SHP77 (cell line): ENCODE data around the gene BLOC1S3.

ENCODE experiments used
- DNase-seq, 2 experiments: peaks; one replicate each; lab custom pipeline; 2025; lab: John Stamatoyannopoulos, UW

Gene BLOC1S3, protein sequence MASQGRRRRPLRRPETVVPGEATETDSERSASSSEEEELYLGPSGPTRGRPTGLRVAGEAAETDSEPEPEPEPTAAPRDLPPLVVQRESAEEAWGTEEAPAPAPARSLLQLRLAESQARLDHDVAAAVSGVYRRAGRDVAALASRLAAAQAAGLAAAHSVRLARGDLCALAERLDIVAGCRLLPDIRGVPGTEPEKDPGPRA

DNA sequence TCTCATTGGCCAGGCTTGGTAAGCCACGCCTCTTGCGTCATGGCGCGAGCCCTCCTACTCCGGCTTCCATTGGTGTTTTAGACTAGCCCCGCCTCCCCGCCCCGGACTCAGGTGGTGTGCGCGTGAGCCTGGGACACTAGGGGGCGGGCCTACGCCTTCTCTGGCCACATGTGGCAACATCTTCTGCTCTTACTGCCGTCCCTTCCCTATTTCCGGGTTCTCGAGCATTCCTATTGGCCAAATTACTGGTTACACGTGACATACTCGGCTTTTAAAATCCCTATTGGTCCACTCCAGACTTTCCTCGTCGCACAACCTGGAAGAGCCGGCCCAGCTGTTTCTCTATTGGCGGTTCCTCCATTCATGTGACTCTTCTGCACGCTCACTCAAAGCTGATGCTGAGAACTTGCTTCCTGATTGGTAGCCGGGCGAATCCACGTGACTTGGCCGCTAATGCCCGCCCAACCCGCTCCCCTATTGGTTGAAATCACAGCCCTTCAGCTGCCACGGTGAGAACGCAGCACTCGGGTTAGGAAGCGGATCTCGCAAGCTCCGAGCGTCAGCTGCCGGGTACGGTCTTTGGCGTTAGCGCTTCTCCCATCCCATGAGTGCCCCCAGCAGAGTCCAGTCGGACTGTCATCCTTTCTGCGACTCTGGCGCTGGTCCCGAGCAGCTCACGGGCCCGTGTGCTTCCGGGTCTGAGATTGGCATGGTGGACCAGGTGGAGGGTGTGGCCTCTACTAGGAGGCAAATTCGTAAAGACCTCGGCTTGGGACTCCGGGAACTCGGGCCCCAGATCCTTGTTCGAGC is at the start of gene BLOC1S3:
TSS of gene BLOC1S3 (plus strand) at position 523 of the 810 bp plus-strand sequence. CDS start 513 bp downstream, outside the sequence.
- peak; percentile 100 for DNase-seq

DNA sequence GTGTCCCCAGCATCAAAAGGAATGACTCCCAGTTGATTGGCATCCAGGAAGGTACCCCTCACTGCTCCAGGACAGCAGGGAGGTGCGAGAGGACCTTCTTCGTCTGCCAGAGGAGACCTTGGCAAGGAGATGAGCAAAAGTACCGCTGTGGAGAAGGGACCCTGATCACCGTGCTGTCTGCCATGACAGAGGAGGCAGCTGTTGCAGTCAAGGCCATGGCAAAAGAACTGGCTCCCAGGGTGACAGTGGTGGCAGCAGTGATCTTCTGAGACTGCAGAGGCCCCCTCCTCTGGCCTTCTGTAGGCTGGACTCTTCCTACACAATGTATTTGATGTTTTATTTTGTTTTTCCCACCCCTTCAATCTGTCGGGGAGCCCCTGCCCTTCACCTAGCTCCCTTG is 49.8 kb upstream of the BLOC1S3 start:
- no peak for DNase-seq

DNA sequence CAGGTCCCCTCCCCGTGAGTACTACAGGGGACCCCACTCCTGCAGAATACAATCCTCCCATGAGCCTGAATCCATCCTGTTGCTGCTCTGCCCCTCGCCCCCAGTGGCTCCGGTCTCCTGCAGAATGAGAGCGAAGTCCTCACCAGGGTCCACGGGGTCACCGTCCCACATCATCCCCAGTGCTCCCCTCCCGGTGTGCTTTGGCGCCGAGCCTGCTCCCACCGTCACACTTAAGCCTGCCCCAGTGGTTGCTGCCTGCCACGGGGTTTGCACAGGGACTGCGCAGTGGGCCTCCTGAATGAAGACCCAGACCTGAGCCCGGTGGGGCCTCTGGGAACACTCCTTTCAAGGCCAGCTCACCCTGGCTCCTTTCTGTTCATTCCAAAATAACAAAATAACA is 48.3 kb upstream of the BLOC1S3 start:
- DNase-seq = no peak

DNA sequence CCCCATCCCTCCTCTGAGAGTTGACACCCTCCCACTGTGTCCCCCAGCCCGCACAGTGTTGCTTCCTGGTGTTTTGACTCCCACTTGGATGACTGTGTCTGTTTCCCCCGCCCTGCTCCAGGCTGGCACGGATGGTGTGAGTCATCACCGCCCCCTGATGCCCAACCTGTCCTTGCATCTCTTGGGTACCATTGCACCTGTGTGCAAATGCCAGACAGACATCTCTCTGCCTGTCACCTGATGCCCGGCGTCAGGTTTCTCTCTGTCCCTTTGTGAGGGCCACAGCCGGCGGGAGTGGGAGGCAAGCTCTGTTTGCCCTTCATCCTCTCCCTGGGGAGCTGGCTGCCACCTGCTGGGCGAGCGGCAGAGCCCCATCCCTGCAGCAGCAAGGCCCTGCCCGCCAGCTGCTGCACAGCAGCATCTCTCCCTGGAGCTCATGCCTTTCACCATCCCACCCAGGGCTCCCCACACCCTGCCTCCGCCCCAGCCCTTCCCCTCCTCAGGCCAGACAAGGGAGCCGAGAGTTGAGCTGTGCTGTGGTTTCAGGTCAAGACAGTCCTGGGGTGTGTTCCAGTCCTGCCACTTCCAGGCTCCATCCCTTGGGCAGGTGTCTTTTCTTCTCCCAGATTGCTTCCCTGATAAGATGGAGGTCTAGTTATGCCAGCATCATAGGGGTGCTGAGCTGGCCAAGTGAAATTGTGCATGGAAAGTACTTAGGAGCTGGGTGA is 47.5 kb upstream of the BLOC1S3 start:
- peak; percentile 88 to 94 for DNase-seq

DNA sequence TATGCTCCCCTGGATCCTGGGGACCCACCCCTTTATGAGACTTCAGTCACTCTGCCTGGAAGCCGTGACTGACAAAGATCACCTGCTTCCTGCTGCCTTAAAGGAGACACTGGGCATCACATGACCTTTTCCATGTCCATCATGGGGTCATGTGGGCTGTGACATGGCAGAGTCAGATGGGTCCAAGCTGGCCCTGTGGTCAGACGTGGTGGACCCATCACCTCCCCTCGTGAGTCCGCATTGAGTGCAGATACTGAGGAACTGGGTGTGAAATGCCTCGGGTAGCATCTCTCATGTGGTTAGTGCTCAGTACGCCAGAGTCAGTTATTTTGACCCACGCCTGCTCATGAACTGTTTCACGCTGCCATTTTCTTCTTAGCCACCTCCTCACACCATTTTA is 44.9 kb upstream of the BLOC1S3 start:
- no peak for DNase-seq

DNA sequence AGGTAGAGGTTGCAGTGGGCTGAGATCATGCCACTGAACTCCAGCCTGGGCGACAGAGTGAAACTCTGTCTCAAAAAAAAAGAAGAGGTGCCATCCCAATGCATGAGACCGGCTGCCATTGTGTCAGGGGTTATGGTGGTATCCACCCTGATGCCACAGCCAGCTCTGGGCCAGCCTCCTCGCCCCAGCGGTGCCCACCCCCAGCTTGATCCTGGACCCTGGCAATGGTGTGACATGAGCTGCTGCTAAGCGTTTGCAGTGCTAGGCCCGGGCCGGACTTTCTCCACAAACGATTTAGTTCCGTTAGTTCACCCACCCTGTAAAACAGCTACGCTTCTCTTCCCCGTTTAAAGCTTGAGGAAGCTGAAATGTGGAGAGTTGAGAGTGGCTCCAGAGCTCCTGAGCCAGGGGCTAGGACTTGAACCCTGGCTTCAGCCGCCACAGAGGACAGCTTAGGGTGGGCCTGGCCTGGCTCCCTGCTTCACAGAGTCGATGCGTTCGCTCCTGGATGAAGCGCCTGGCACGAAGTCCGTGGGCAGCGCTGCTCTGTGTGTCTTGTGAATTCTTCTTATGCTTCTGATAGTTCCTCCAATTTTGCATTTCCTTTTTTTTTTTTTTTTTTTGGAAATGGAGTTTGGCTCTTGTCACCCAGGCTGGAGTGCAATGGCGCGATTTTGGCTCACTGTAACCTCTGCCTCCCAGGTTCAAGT is 43.3 kb upstream of the BLOC1S3 start:
- no peak for DNase-seq

DNA sequence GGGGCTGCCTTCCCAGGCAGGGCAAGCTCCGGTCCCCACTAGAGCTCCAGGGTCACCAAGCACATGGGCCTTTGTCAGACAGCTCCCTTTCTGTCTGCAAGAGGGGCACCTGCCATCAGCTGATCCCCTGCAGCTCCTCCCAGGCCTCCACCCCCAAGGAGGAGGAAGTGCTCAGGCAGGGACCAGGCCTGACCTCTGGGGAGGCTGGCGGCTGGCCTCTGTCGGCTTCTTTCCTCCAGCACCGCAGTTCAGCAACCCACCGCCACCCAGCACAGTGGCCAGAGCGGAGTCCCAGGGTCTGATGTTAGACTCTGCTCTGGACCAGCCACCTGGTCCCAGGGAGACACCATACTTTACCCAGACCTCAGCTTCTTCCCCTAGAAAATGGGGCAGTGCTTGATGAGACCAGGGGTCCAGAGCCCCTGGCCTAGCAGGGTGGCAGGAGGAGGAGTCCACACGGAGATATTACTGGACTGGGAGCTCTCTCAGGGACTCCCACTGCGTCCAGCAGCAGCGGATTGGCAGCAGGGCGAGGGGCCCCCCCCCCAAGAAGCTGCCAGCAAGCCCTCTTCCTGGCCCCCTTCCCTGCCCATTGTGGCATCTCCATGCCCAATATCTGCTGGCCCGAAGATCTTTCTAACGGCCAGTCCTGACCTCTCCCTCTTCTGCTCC is 41.9 kb upstream of the BLOC1S3 start:
- no peak for DNase-seq

DNA sequence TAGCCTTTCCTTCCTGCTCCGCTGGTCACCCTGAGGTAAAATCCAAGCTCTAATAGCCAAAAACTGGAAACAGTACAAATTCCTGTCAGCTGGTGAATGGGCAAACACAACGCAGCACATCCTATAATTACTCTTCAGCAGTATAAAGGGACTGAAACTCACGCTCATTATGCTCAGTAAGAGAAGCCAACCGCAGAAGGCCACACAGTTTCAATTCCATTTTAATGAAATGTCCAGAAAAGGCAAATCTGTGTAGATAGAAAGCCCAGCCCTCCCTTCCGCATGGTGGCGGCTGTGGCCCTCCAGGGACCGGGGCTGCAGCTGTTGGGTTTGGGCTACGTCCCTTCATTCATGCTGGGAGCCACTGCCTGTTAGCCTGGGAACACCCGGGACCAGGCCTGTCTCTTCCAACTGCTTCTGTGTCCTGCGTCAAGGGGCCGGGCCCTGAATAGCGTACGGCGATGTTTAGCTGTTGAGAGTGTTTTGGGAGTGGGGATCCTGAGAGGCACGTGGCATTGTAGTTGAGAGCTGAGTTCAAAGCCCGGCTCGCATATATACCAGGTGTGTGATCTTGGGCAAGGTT is 41.3 kb upstream of the BLOC1S3 start:
- no peak for DNase-seq

DNA sequence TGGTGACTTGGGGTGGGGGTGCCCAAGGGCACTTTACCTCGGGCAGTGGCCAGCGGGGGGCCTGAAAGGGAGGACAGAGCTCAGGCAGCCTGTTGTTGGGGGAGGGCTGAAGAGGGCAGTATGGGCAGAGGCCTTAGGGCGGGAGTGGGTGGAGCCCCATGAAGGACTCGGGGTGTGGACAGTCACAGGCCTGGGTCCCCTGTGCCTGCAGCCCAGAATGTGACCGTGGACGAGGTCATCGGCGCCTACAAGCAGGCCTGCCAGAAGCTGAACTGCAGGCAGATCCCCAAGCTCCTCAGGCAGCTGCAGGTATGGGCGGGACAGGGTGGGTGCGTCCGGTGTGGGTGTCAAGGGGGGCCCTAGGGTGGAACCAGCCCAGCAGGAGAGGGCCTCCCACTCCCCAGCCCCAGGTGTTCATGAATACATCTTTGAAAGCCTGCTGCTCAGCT is 40.3 kb upstream of the BLOC1S3 start:
- no peak for DNase-seq

DNA sequence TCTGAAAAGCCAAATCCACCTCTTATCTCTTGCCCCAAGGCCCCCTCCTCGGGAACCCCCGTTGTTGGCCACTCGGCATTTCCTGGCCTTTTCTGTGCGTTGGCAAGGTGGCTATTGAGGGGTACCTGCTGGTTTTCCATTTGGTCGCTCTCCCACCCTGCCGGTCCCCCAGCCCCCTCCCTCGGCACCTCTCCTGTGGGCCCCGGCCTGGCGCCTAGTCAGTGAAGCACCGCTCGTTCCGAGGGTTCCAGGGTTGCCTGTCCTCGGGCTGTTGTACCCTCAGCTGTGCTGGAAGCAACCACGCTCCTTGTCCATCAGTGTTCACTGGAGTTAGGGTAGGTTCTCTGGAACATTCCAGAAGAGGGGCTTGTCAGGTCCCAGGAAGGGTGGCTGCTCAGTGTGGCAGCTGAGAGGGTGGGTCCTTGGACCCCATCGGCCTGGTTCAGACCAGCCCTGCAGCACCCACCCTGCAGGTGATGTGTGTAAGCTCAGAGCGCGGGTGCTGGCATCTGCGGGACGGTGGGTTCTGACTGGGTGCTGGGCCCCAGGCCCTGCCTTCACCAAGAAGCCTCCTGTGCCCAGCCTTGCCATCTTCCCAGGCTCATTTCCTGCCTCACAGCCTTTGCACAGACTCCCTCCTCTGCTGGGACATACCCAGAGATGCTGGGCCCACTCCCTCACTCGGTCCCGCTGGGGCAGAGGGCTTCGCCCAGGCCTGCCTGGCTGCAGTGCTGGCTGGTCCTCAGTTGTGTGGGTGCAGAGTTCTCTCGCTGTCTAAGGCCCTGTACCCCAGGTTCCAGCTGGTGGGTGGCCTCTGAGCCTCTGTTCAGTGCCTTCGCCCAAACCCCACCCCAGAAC is 39.1 kb upstream of the BLOC1S3 start:
- DNase-seq = no peak

DNA sequence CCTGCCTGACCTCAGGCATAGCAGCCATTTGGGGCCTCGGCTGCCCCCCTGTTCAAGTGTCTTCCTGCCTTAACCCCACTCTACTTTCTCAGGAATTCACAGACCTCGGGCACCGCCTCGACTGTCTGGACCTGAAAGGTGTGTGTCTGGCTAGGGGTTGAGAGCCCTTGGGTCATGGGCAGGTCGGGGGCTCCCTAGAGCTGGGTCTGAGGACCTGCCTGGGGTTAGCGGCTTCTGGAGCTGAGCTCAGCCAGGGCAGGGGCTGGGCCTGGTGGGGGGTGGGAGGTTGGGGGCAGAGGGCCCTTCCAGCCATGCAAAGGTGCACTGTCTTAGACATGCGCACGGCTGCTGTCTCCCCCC is 38.5 kb upstream of the BLOC1S3 start:
- DNase-seq = no peak

DNA sequence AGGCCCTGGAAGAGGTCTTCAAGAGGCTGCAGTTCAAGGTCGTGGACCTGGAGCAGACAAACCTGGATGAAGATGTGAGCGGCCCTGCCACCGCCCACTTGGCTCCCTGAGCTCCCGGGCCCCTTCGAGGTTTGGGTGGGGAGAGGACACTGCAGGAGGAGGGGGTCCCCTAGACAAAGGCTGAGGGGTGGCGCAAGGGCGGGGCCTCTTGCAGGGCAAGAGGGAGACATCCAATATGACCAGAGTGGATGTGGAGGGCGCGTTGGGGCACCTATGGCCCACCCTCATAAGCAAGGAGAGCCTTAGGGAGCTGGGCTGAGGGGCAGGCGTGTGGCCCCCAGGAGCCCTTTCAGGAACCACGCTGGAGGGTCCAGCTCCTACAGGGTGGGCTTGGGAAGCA is 38.1 kb upstream of the BLOC1S3 start:
- no peak for DNase-seq

DNA sequence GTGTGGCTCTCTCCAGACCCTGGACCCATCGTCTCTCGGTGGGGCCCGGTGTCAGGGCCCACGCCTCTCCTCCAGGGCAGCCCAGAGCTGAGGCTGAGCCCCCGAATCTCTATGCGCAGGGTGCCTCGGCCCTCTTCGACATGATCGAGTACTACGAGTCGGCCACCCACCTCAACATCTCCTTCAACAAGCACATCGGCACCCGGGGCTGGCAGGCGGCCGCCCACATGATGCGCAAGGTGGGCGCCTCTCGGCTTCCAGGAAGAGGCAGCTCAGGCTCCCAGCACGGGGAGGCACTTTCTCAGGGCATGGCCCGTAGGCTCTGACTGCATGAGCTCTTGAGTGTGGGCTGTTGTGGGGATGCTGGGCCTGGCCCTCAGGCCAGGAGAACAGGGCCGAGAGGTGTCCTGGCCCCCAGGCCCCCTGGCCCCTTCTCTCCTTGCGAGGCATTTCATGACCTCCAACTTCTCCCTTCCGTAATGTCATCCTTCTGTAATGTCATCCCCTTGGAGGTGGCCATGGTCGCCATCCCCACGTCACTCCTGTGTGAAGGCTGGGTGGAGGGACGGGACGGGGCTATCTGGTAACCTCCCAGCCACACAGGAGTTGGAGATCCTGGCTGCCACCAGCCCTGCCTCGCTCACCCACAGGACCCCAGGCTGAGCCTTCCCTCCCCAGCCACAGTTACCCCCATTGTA is 37.2 kb upstream of the BLOC1S3 start:
- DNase-seq = no peak

DNA sequence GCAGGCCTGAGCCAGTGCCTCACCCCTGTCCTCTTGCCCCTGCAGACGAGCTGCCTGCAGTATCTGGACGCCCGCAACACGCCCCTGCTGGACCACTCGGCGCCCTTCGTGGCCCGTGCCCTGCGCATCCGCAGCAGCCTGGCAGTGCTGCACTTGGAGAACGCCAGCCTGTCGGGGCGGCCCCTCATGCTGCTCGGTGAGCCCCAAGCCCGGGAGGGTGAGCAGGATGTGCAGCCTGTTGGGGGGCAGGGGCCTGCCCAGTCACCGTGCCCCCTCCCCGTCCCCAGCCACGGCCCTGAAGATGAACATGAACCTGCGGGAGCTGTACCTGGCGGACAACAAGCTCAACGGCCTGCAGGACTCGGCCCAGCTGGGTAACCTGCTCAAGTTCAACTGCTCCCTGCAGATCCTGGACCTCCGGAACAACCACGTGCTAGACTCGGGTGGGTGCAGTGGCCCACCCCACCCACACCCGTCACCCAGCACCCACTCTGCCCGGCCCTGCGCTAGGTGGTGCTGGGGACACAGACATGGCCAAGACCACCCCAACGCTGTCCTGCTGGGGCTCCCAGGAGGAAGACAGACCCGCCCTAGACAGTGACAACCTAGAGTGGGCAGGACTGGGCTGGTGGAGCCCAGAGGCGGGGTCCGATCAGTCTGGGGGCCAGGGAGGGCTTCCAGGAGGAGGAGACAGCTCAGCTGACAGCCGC is 36.4 kb upstream of the BLOC1S3 start:
- no peak for DNase-seq

DNA sequence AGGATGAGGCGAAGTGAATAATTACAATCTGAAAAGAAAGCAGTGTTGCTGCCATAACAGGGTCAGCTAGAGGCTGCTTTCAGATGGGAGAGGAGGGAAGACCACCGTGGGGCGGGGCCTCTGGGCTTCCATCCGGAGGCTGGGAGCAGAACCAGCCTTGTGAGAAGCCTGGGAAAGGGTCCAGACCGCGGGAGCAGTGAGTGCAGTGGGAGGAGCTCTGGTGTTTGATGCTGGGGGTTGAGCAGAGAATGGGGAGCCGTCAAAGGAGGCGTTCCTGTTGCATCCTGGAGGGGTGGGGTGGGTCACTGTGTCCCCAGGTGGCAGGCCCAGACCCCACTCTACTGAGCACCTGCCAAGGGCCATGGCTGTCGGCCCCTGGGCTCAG is 35.9 kb upstream of the BLOC1S3 start:
- no peak for DNase-seq

DNA sequence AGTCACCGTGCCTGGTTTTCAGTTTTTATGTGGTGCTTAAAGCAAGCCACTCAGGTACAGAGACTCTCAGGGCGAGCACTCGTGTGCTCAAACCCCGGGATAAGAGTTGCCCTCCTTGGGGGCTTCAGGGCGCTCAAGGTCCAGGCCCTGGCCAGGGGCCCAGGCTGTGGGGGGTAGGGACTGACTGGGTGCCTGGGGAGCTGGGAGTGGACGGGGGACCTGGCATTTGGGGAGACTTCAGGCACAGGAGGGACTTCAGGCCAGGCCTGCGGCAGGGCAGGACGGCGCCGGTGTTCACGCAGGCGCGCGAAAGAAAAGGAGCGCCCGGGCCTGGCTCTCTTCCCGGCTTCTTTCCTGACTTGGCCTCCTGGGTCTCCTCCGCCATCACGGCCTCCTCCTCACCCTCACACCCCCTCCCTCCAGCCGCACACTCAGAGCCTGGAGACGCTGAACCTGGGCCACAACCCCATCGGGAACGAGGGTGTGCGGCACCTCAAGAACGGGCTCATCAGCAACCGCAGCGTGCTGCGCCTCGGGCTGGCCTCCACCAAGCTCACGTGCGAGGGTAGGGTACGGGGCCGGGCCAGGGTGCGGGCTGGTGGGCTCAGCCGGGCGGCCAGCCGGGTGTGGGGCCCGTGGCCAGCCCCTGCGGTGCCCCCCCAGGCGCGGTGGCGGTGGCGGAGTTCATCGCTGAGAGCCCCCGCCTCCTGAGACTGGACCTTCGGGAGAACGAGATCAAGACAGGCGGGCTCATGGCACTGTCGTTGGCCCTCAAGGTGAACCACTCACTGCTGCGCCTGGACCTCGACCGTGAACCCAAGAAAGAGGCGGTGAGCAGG is 33.9 kb upstream of the BLOC1S3 start:
- no peak for DNase-seq

DNA sequence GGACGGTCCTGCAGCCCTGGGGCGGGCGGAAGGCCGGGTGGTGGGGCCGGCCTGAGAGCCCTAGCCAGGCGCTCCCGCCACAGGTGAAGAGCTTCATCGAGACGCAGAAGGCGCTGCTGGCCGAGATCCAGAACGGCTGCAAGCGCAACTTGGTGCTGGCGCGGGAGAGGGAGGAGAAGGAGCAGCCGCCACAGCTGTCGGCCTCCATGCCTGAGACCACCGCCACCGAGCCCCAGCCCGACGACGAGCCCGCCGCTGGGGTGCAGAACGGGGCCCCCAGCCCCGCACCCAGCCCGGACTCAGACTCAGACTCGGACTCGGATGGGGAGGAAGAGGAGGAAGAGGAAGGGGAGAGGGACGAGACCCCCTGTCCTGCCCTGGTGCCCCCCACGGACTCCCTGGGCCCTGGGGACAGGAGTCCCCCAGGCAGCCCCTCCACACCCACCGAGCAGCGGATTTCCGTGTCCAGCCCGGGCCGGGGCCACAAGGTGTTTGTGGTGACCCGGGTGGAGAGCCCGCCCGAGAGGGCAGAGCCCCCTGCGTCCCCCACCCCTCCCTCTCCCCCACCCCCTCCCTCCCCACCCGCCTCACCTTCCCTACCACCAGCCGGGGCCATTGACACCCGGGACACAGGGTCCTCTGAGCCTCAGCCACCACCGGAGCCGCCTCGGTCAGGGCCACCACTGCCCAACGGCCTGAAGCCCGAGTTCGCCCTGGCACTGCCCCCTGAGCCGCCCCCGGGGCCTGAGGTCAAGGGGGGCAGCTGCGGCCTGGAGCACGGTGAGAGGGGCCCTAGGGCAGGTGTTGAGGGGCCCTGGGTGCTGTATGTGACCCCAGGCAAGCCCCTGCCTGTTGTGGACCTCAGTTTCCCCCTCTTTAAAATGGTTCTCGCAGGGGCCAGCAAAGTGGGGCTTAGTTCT is 33.1 kb upstream of the BLOC1S3 start:
- no peak for DNase-seq
